A673 (cell line): ENCODE measurements around the gene CPEB2. TPM values are rescaled to one million over a fixed set of nuclear protein-coding genes. Genes with fewer than 3 reads are reported as not detected.
A peak's percentile ranks its signal among the peaks of the same experiment; 100 is the strongest.

Source experiments
- BruUV-seq: library from RNA; stranded (reverse); fragments of 400-500 nt; replicated peaks from 2 replicates; lab custom pipeline; 2021; lab: Mats Ljungman, UMichigan
- CTCF ChIA-PET: fragments of 300-600 bp; sonication (Branson Sonifier 250); formaldehyde crosslinking; loops from one replicate; lab custom pipeline; 2022; ENCODE audit warnings: antibody characterized with exemption; lab: Charles Lee
- POLR2A ChIA-PET: fragments of 300-600 bp; sonication (Branson Sonifier 250); formaldehyde crosslinking; loops from one replicate; lab custom pipeline; 2022; ENCODE audit warnings: antibody characterized with exemption; ENCODE audit not compliant: low non-redundant PET; lab: Charles Lee
- DNase-seq: peaks from one replicate; pipeline ENCODE4 v3.0.0-alpha.2; 2015; ENCODE audit warnings: low spot score
- H3K27ac ChIP-seq: fragments of 200-600 bp; sonication (generic); 2 replicates; pipeline ENCODE4 v1.5.1; 2016; ENCODE audit warnings: mixed run types, low read depth, mild to moderate bottlenecking, mixed read lengths, antibody characterized with exemption, low read length; ENCODE audit not compliant: poor library complexity, severe bottlenecking
- H3K27me3 ChIP-seq: fragments of 200-600 bp; sonication (generic); replicated peaks from 2 replicates; pipeline ENCODE4 v1.6.1; 2017; ENCODE audit warnings: mixed run types, low read depth, mild to moderate bottlenecking, mixed read lengths, antibody characterized with exemption, low read length; ENCODE audit not compliant: insufficient read depth, poor library complexity
- H3K36me3 ChIP-seq: fragments of 200-600 bp; sonication (generic); 2 replicates; pipeline ENCODE4 v1.6.1; 2016; ENCODE audit warnings: mixed run types, mild to moderate bottlenecking, mixed read lengths, antibody characterized with exemption, low read length; ENCODE audit not compliant: insufficient read depth, poor library complexity, severe bottlenecking
- H3K4me1 ChIP-seq: fragments of 200-600 bp; sonication (generic); 2 replicates; pipeline ENCODE4 v1.6.1; 2017; ENCODE audit warnings: mixed run types, mild to moderate bottlenecking, mixed read lengths, antibody characterized with exemption, low read length; ENCODE audit not compliant: insufficient read depth, poor library complexity, severe bottlenecking
- H3K4me3 ChIP-seq: fragments of 200-600 bp; sonication (generic); 2 replicates; pipeline ENCODE4 v1.5.1; 2016; ENCODE audit warnings: low read depth, mixed run types, mild to moderate bottlenecking, mixed read lengths, low read length; ENCODE audit not compliant: poor library complexity, severe bottlenecking
- H3K9me3 ChIP-seq: fragments of 200-600 bp; sonication (generic); 2 replicates; pipeline ENCODE4 v1.6.1; 2016; ENCODE audit warnings: mixed run types, low read depth, mild to moderate bottlenecking, mixed read lengths, antibody characterized with exemption, low read length; ENCODE audit not compliant: poor library complexity, severe bottlenecking
- CTCF ChIP-seq: fragments of 300-800, 200-600 bp; sonication (generic); conservative IDR thresholded peaks from 2 replicates; pipeline ENCODE4 v1.5.1; 2017; ENCODE audit warnings: low read depth, mild to moderate bottlenecking, antibody characterized with exemption, low read length, moderate library complexity, mixed read lengths
- EZH2 ChIP-seq: fragments of 200-600 bp; sonication (generic); IDR thresholded peaks from 2 replicates; pipeline ENCODE4 v1.6.1; 2017; ENCODE audit warnings: borderline replicate concordance, low read depth, mild to moderate bottlenecking, mixed read lengths, antibody characterized with exemption, low read length; ENCODE audit not compliant: poor library complexity, severe bottlenecking
- intact Hi-C: fragments of 100-400 bp; cut with micrococcal nuclease; formaldehyde crosslinking; loops from one replicate; pipeline ENCODE4 v1.10.0; 2022; ENCODE audit not compliant: unreplicated experiment
- total RNA-seq: library from RNA; stranded (reverse); gene quantifications from 2 replicates; pipeline ENCODE4 v1.2.3, GENCODE V29; 2021

CPEB2 gene
- total RNA-seq, 1 experiment from 2014 or later, result 75.5 TPM

- ChIA-PET POLR2A (interaction anchor here (0.6 kb wide), 1 partner anchor 271 kb away, joined by 5 read pairs; no protein-coding TSS in a partner anchor), CTCF (no interaction called here)
- intact Hi-C loops, result no loop called here
- Histone ChIP-seq H3K9me3 (no peaks in the 10 kb centered on the region), H3K27ac (peak overlapping the region; percentile 49), H3K36me3 (peaks cover 97% of the 10 kb centered on the region), H3K4me3 (peak overlapping the region; percentile 16), H3K27me3 (no peaks in the 10 kb centered on the region), H3K4me1 (peaks cover 62% of the 10 kb centered on the region)
- BruUV-seq, result no TSS peak
- TF ChIP-seq CTCF (no peak), EZH2 (no peak)
- DNase-seq, result no peak
These were observed 19.0 kb downstream of the CPEB2 start for GRCh38 chr4:15021311-15021710.

DNA sequence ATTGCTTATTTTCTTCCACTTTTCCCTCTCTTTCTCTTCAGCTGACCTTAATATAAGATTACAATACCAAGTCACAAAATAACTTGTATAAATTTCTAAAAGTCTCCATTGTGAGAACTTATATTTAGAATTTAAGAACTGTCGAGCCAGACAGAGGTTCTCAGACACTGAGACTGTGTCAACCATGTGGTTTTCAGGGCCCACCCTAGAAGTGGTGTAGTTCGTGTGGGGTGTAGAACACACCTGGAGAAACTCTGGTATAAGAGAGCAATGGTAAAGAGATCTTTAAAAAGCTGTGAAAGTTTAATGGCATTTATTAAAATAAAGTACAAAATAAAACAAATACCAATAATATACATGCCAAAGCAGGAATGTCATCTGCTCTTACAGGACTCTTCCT is 19.7 kb downstream of the CPEB2 start:
- no peak for TF ChIP-seq CTCF
- no peak for TF ChIP-seq EZH2
- CTCF ChIA-PET, result no interaction called here
- POLR2A ChIA-PET, result interaction anchor here (0.6 kb wide), 1 partner anchor 272 kb away, joined by 5 read pairs; no protein-coding TSS in a partner anchor
- Histone ChIP-seq H3K27me3 (no peaks in the 10 kb centered on the region), H3K9me3 (no peaks in the 10 kb centered on the region), H3K27ac (peak overlapping the region; percentile 49), H3K4me1 (peaks cover 55% of the 10 kb centered on the region), H3K36me3 (peaks cover 97% of the 10 kb centered on the region), H3K4me3 (no peak overlapping the region)
- DNase-seq, result no peak
- no TSS peak for BruUV-seq
- intact Hi-C loops, result no loop called here

GRCh38 chr4:15024386-15024785 is 22.1 kb downstream of the CPEB2 start:
- TF ChIP-seq CTCF (no peak), EZH2 (no peak)
- POLR2A ChIA-PET, result no interaction called here
- Histone ChIP-seq H3K27ac (no peak overlapping the region), H3K4me3 (no peak overlapping the region), H3K4me1 (peaks cover 32% of the 10 kb centered on the region), H3K27me3 (no peaks in the 10 kb centered on the region), H3K9me3 (no peaks in the 10 kb centered on the region), H3K36me3 (peaks cover 96% of the 10 kb centered on the region)
- BruUV-seq, result no TSS peak
- CTCF ChIA-PET, result no interaction called here
- DNase-seq, result no peak
- intact Hi-C loops, result no loop called here
